Neuronal stem cell (in vitro differentiated cells): ENCODE measurements around the gene PLAU.
"Not testable (repeated sequence)": the region's sequence is repeated elsewhere in the genome, so short reads cannot be mapped to it uniquely, and the experiment has no call there.

Source experiments
- DNase-seq: peaks from one replicate; pipeline ENCODE4 v3.0.0-alpha.2; 2013; ENCODE audit warnings: low spot score
- H2AFZ ChIP-seq: one replicate; pipeline ENCODE4 v1.6.1; 2013; ENCODE audit warnings: mild to moderate bottlenecking, low read length, inconsistent platforms
- H2AK5ac ChIP-seq: 2 replicates; pipeline ENCODE4 v1.6.1; 2013; ENCODE audit warnings: low read depth, mild to moderate bottlenecking, inconsistent platforms, low read length, moderate library complexity, mixed read lengths
- H2BK120ac ChIP-seq: 2 replicates; pipeline ENCODE4 v1.6.1; 2013; ENCODE audit warnings: low read depth, mild to moderate bottlenecking, inconsistent platforms, low read length, moderate library complexity, mixed read lengths
- H2BK12ac ChIP-seq: one replicate; pipeline ENCODE4 v1.6.1; 2013; ENCODE audit warnings: low read length, inconsistent platforms
- H2BK15ac ChIP-seq: 2 replicates; pipeline ENCODE4 v1.6.1; 2013; ENCODE audit warnings: mild to moderate bottlenecking, low read length, inconsistent platforms, mixed read lengths
- H2BK5ac ChIP-seq: one replicate; pipeline ENCODE4 v1.6.1; 2013; ENCODE audit warnings: inconsistent platforms, mild to moderate bottlenecking, low read length, moderate library complexity
- H3K14ac ChIP-seq: one replicate; pipeline ENCODE4 v1.6.1; 2013; ENCODE audit warnings: low read length, inconsistent platforms
- H3K18ac ChIP-seq: 2 replicates; pipeline ENCODE4 v1.6.1; 2013; ENCODE audit warnings: low read length, inconsistent platforms
- H3K23ac ChIP-seq: 2 replicates; pipeline ENCODE4 v1.6.1; 2013; ENCODE audit warnings: low read depth, mild to moderate bottlenecking, mixed read lengths, low read length, inconsistent platforms; ENCODE audit not compliant: poor library complexity
- H3K27ac ChIP-seq: replicated peaks from 3 replicates; pipeline ENCODE4 v1.5.1; 2013; ENCODE audit warnings: low read length, inconsistent platforms
- H3K27me3 ChIP-seq, 3 experiments: 2 replicates each; pipeline ENCODE4 v1.6.1; 2013; ENCODE audit warnings: low read length in 3 of 3, mild to moderate bottlenecking in 2 of 3, inconsistent platforms in 1 of 3, low read depth in 1 of 3, mixed read lengths in 1 of 3, moderate library complexity in 1 of 3; ENCODE audit not compliant: control insufficient read depth in 3 of 3, insufficient read depth in 3 of 3
- H3K36me3 ChIP-seq, 2 donors: replicated peaks in 1 of 2; 2 replicates each; pipeline ENCODE4 v1.6.1; 2013; ENCODE audit warnings: low read length in 2 of 2; ENCODE audit not compliant: control insufficient read depth in 2 of 2, insufficient read depth in 2 of 2
- H3K4ac ChIP-seq: 2 replicates; pipeline ENCODE4 v1.6.1; 2013; ENCODE audit warnings: inconsistent platforms, mild to moderate bottlenecking, low read length, moderate library complexity
- H3K4me1 ChIP-seq, 2 donors: 1 replicate in 1 of 2; 2 replicates in 1 of 2; pipeline ENCODE4 v1.6.1; 2013; ENCODE audit warnings: low read length in 2 of 2, low read depth in 1 of 2; ENCODE audit not compliant: control insufficient read depth in 2 of 2, insufficient read depth in 1 of 2
- H3K4me2 ChIP-seq: one replicate; pipeline ENCODE4 v1.6.1; 2013; ENCODE audit warnings: mild to moderate bottlenecking, low read length, inconsistent platforms; ENCODE audit not compliant: insufficient read depth, poor library complexity, severe bottlenecking
- H3K4me3 ChIP-seq, 2 donors: 2 replicates each; pipeline ENCODE4 v1.5.1; 2013; ENCODE audit warnings: low read length in 2 of 2, mild to moderate bottlenecking in 2 of 2, inconsistent platforms in 1 of 2, moderate library complexity in 1 of 2
- H3K79me1 ChIP-seq: one replicate; pipeline ENCODE4 v1.6.1; 2013; ENCODE audit warnings: low read depth, mild to moderate bottlenecking, inconsistent platforms, low read length, moderate library complexity
- H3K9ac ChIP-seq: one replicate; pipeline ENCODE4 v1.6.1; 2013; ENCODE audit warnings: mild to moderate bottlenecking, low read depth, low read length, inconsistent platforms; ENCODE audit not compliant: poor library complexity
- H3K9me3 ChIP-seq, 2 donors: replicated peaks in 1 of 2; 2 replicates each; pipeline versions ENCODE3 to v1.6.1; 2013; ENCODE audit warnings: low read length in 2 of 2, mild to moderate bottlenecking in 2 of 2, inconsistent platforms in 1 of 2, low read depth in 1 of 2, mixed read lengths in 1 of 2, moderate library complexity in 1 of 2; ENCODE audit not compliant: control insufficient read depth in 2 of 2, insufficient read depth in 1 of 2
- H4K8ac ChIP-seq: one replicate; pipeline ENCODE4 v1.6.1; 2013; ENCODE audit warnings: low read depth, mild to moderate bottlenecking, inconsistent platforms, low read length, moderate library complexity
- H4K91ac ChIP-seq: one replicate; pipeline ENCODE4 v1.6.1; 2013; ENCODE audit warnings: low read length, low read depth, mild to moderate bottlenecking, inconsistent platforms; ENCODE audit not compliant: poor library complexity
- WGBS, 2 donors: extraction: QIAGEN DNeasy Blood & Tissue Kit; methylation state at CpG; one replicate each; pipeline ENCODE4 v1.1.7; 2013; ENCODE audit warnings: missing lambda C conversion rate in 2 of 2, mixed read lengths in 1 of 2; ENCODE audit not compliant: insufficient read length in 2 of 2, insufficient replicate concordance in 1 of 2; ENCODE audit errors: extremely low coverage in 2 of 2; 5-methylcytosine and 5-hydroxymethylcytosine counted together

The PLAU gene

GRCh38 chr10:73917566-73918305, 6.8 kb downstream of the PLAU start:
- H3K79me1 ChIP-seq, result no peaks in the 10 kb centered on the region
- peak overlapping the region; percentile 51 for H2AFZ ChIP-seq
- H2BK5ac ChIP-seq, result no peak overlapping the region
- H3K27me3 ChIP-seq, result peaks cover 0 to 21% (median 0%) of the 10 kb centered on the region in 3 experiments
- H3K18ac ChIP-seq, result no peak overlapping the region
- H3K4me1 ChIP-seq, result peaks cover 2 to 9% of the 10 kb centered on the region in 2 donors
- H3K23ac ChIP-seq, result no peak overlapping the region
- H3K36me3 ChIP-seq, result peaks cover 0 to 3% of the 10 kb centered on the region in 2 donors
- no peak overlapping the region for H4K8ac ChIP-seq
- H3K4ac ChIP-seq, result no peak overlapping the region
- H3K14ac ChIP-seq, result no peak overlapping the region
- H2BK15ac ChIP-seq, result no peak overlapping the region
- H3K4me3 ChIP-seq, result no peak overlapping the region
- no CpG with 5 or more reads among the region's 3 CpGs for WGBS, 2 donors
- peaks cover 0 to 15% of the 10 kb centered on the region in 2 donors for H3K9me3 ChIP-seq
- no peak overlapping the region for H2BK12ac ChIP-seq
- H2BK120ac ChIP-seq, result no peak overlapping the region
- H3K27ac ChIP-seq, result no peak overlapping the region
- H4K91ac ChIP-seq, result no peak overlapping the region
- no peak for DNase-seq
- no peak overlapping the region for H2AK5ac ChIP-seq
- H3K4me2 ChIP-seq, result no peak overlapping the region
- H3K9ac ChIP-seq, result no peak overlapping the region

DNA sequence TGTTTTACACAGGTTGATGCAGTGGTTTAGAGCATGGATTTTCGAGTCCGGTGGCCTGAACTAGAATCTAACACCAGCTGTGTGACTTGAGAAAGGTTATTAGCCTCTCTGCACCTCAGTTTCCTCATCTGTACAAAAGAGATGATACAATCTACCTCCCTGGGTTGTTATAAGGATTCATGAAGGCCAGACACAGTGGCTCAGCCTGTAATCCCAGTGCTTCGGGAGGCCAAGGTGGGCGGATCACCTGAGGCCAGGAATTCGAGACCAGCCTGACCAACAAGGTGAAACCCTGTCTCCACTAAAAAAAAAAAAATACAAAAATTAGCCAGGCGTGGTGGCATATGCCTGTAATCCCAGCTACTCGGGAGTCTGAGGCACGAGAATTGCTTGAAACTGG, 8.5 kb downstream of the PLAU start:
- peaks cover 0 to 15% of the 10 kb centered on the region in 2 donors for H3K9me3 ChIP-seq
- not testable (repeated sequence) for H2BK15ac ChIP-seq, H4K8ac ChIP-seq, H3K14ac ChIP-seq, H2BK5ac ChIP-seq, H4K91ac ChIP-seq, H3K36me3 ChIP-seq, H3K27ac ChIP-seq, H3K4ac ChIP-seq, H3K4me2 ChIP-seq, H3K9ac ChIP-seq, H3K4me1 ChIP-seq, H2BK120ac ChIP-seq, H3K27me3 ChIP-seq, H3K23ac ChIP-seq, H3K79me1 ChIP-seq, H3K18ac ChIP-seq, DNase-seq, H2AK5ac ChIP-seq, H2AFZ ChIP-seq, H2BK12ac ChIP-seq, H3K4me3 ChIP-seq
- no CpG with 5 or more reads among the region's 8 CpGs for WGBS, 2 donors

DNA sequence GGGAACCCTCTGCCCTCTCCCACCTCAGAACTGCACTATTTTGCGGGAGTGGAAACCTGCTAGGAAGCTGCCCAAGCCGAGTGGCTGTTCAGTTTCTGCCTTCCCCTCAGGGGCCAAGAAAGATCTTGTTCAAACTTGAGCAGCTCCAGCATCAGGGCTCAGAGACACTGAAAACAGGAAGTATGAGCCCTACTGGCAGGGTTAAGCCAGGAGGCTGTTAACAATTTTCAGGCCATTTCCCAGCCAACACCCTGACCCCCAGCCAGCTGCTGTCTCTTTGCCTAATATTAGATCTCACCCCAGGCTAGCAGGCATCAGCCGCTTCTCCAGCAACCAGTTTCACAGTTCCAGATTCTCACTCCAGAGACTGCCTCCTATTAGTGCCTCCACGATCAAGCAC, 9.2 kb downstream of the PLAU start:
- H3K4ac ChIP-seq, result no peak overlapping the region
- H4K91ac ChIP-seq, result no peak overlapping the region
- no peak overlapping the region for H3K14ac ChIP-seq
- no peak overlapping the region for H3K27ac ChIP-seq
- no peak overlapping the region for H3K23ac ChIP-seq
- no peaks in the 10 kb centered on the region for H3K79me1 ChIP-seq
- H3K27me3 ChIP-seq, result peaks cover 0 to 3% (median 0%) of the 10 kb centered on the region in 3 experiments
- no peak overlapping the region for H3K9ac ChIP-seq
- H2BK12ac ChIP-seq, result no peak overlapping the region
- no peak overlapping the region for H2BK15ac ChIP-seq
- no peak overlapping the region for H3K18ac ChIP-seq
- DNase-seq, result no peak
- peaks cover 9% of the 10 kb centered on the region in 2 donors for H3K4me1 ChIP-seq
- peaks cover 0 to 15% of the 10 kb centered on the region in 2 donors for H3K9me3 ChIP-seq
- peaks cover 0 to 3% of the 10 kb centered on the region in 2 donors for H3K36me3 ChIP-seq
- H2AFZ ChIP-seq, result peak overlapping the region; percentile 53
- H3K4me3 ChIP-seq, result no peak overlapping the region
- H3K4me2 ChIP-seq, result no peak overlapping the region
- no CpG with 5 or more reads among the region's 4 CpGs for WGBS, 2 donors
- H2AK5ac ChIP-seq, result no peak overlapping the region
- H4K8ac ChIP-seq, result no peak overlapping the region
- H2BK5ac ChIP-seq, result no peak overlapping the region
- no peak overlapping the region for H2BK120ac ChIP-seq

GRCh38 chr10:73922007-73922863, 11.3 kb downstream of the PLAU start:
- Histone ChIP-seq H3K4ac (no peak overlapping the region), H3K4me3 (no peak overlapping the region), H3K23ac (no peak overlapping the region), H2AK5ac (no peak overlapping the region), H2BK12ac (no peak overlapping the region), H3K27me3 (peaks cover 0 to 6% (median 0%) of the 10 kb centered on the region in 3 experiments), H3K9me3 (peaks cover 0 to 15% of the 10 kb centered on the region in 2 donors), H2AFZ (no peak overlapping the region), H3K27ac (no peak overlapping the region), H4K91ac (no peak overlapping the region), H3K4me1 (peaks cover 4 to 6% of the 10 kb centered on the region in 2 donors), H4K8ac (no peak overlapping the region), H3K4me2 (no peak overlapping the region), H2BK5ac (no peak overlapping the region), H3K9ac (no peak overlapping the region), H3K79me1 (no peaks in the 10 kb centered on the region), H3K14ac (no peak overlapping the region), H2BK120ac (no peak overlapping the region), H2BK15ac (no peak overlapping the region), H3K18ac (no peak overlapping the region), H3K36me3 (peaks cover 0 to 1% of the 10 kb centered on the region in 2 donors)
- WGBS, 2 donors, result no CpG with 5 or more reads among the region's 6 CpGs
- DNase-seq, result no peak
